ENCODE results near the gene TPI1.

TPI1 gene

GRCh38 chr12:6867413-6868210, at the start of gene TPI1:
Gene TPI1, plus strand, starts transcription at chr12:6867531. Its CDS starts 36 bp downstream, at chr12:6867567.
- peak in 1 of 2 experiments; percentile 51 for DNase-seq

- no peak for DNase-seq
Observed at GRCh38 chr12:6817662-6818157, 49.6 kb upstream of the TPI1 start.

GRCh38 chr12:6818222-6818621, 49.1 kb upstream of the TPI1 start:
- DNase-seq = no peak

- no peak for DNase-seq
Observed at GRCh38 chr12:6818645-6819044, 48.7 kb upstream of the TPI1 start.

GRCh38 chr12:6819106-6820030, 48.0 kb upstream of the TPI1 start:
- no peak for DNase-seq

GRCh38 chr12:6820166-6820565, 47.2 kb upstream of the TPI1 start:
- no peak for DNase-seq

- peak in 1 of 2 experiments; percentile 30 for DNase-seq
Observed at GRCh38 chr12:6821591-6822425, 45.5 kb upstream of the TPI1 start, which contains the start of gene GPR162. Gene GPR162, plus strand, starts transcription at chr12:6821821. Its CDS starts 2,078 bp downstream, at chr12:6823899.

- no peak for DNase-seq
Observed at GRCh38 chr12:6822426-6823135, 44.8 kb upstream of the TPI1 start.

- DNase-seq = no peak
Observed at GRCh38 chr12:6823182-6824084, 43.9 kb upstream of the TPI1 start.

- no peak for DNase-seq
Observed at GRCh38 chr12:6824085-6824775, 43.1 kb upstream of the TPI1 start.

- no peak for DNase-seq
Observed at GRCh38 chr12:6824901-6825381, 42.4 kb upstream of the TPI1 start.

GRCh38 chr12:6825398-6826124, 41.8 kb upstream of the TPI1 start:
- DNase-seq = peak; percentile 46 to 50

- DNase-seq = no peak
Observed at GRCh38 chr12:6826125-6826733, 41.1 kb upstream of the TPI1 start.

- no peak for DNase-seq
Observed at GRCh38 chr12:6826734-6827436, 40.4 kb upstream of the TPI1 start.

GRCh38 chr12:6827437-6827911, 39.9 kb upstream of the TPI1 start:
- peak; percentile 22 to 29 for DNase-seq

GRCh38 chr12:6827982-6828780, 39.1 kb upstream of the TPI1 start, which contains the start of gene P3H3:
Gene P3H3, plus strand, starts transcription at chr12:6828407. Its CDS starts 34 bp downstream, at chr12:6828441.
- DNase-seq = no peak
